DND-41 (cell line): Measurements from ENCODE around the gene COG2.

Source experiments
- ATAC-seq: fragments of 200-7000 bp; cut with Tn5 transposase; 3 replicates; pipeline ENCODE4 v1.9.1; 2021; ENCODE audit warnings: low read depth; ENCODE audit not compliant: insufficient read depth
- DNase-seq: peaks from one replicate; pipeline ENCODE4 v3.0.0-alpha.2; 2020
- H2AFZ ChIP-seq: 2 replicates; pipeline ENCODE4 v1.6.0; 2012; ENCODE audit warnings: low read depth, low read length
- H3K27ac ChIP-seq: 2 replicates; pipeline ENCODE4 v1.5.1; 2012; ENCODE audit warnings: low read length, inconsistent platforms
- H3K27me3 ChIP-seq: fragments of 200-600 bp; sonication (generic); 2 replicates; pipeline ENCODE4 v1.6.0; 2012; ENCODE audit warnings: low read length, mild to moderate bottlenecking, inconsistent platforms; ENCODE audit not compliant: insufficient read depth, poor library complexity
- H3K36me3 ChIP-seq: 2 replicates; pipeline ENCODE4 v1.5.1; 2012; ENCODE audit warnings: low read length, inconsistent platforms; ENCODE audit not compliant: insufficient read depth
- H3K4me1 ChIP-seq: 2 replicates; pipeline ENCODE4 v1.5.1; 2012; ENCODE audit warnings: mild to moderate bottlenecking, low read length; ENCODE audit not compliant: insufficient read depth
- H3K4me2 ChIP-seq: 2 replicates; pipeline ENCODE4 v1.6.0; 2012; ENCODE audit warnings: mild to moderate bottlenecking, moderate library complexity, low read length, inconsistent platforms; ENCODE audit not compliant: insufficient read depth
- H3K4me3 ChIP-seq, 2 experiments: fragments of 200-600 bp in 1 of 2; shearing (Covaris generic) in 1 of 2; 2 replicates each; pipeline ENCODE4 v1.5.1; 2012 to 2016; ENCODE audit warnings: inconsistent platforms in 2 of 2, low read length in 2 of 2, mild to moderate bottlenecking in 2 of 2, low read depth in 1 of 2, moderate library complexity in 1 of 2
- H3K79me2 ChIP-seq: 2 replicates; pipeline ENCODE4 v1.6.0; 2012; ENCODE audit warnings: low read length, inconsistent platforms; ENCODE audit not compliant: insufficient read depth
- H3K9ac ChIP-seq: 2 replicates; pipeline ENCODE4 v1.6.0; 2012; ENCODE audit warnings: low read depth, mild to moderate bottlenecking, inconsistent platforms, low read length, moderate library complexity
- H3K9me3 ChIP-seq: 2 replicates; pipeline ENCODE4 v1.5.1; 2012; ENCODE audit warnings: low read length, moderate library complexity, mild to moderate bottlenecking, inconsistent platforms; ENCODE audit not compliant: insufficient read depth, severe bottlenecking
- H4K20me1 ChIP-seq: 2 replicates; pipeline ENCODE4 v1.6.0; 2012; ENCODE audit warnings: low read length; ENCODE audit not compliant: insufficient read depth
- EZH2 ChIP-seq: IDR thresholded peaks from 3 replicates; pipeline ENCODE4 v1.6.1; 2012; ENCODE audit warnings: borderline replicate concordance, low read depth, mild to moderate bottlenecking, moderate library complexity, low read length, inconsistent platforms; ENCODE audit not compliant: severe bottlenecking
- TF ChIP-seq, protein P1 (sequence below): IDR thresholded peaks from 2 replicates; pipeline ENCODE4 v1.5.1; 2012; ENCODE audit warnings: borderline replicate concordance, low read length, moderate library complexity, mild to moderate bottlenecking; ENCODE audit not compliant: poor library complexity, severe bottlenecking; ENCODE audit errors: extremely low read depth

The COG2 gene

DNA sequence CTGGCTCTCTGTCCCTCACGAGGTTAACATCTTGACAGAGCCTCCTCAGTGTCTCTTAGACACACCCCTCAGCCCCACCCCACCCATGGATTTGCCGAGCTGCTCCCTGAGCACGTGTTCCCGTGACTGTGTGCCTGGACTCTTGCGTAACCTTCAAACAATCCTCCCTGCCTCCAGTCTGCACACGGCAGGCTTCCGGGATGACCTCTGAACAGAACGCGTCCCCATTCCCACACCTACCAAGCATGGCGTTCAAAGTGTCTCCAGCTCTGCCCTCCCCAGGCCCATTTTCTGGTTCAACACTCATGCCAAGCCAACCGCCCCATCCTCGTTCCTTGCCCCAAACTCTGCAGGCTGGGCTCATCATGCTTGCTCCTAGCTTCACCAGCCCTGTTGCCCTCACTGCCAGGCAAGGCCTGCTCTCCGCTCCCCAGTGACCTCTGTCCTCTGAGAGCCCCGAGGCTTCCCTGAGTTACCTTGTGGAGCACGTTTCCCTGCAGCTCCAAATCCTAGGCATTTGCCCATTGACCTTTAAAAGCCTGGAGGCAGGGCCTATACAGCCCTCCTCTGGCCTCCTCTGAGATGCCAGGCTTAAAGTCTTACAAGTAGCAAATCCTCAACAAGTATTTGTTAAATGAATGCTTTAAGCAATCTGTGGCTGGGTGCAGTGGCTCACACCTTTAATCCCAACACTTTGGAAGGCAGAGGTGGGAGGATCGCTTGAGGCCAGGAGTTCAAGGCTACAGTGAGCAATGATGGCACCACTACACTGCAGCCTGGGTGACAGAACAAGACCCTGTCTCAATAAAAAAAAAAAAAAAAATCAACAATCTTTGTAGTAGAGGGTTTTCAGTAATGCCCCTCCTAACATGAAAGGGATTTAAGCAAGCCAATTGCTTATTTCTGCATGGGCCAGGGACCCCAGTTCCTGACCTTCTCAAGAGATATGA, 66.6 kb downstream of the COG2 start:
- no peak overlapping the region for H3K9ac ChIP-seq
- no peaks in the 10 kb centered on the region for H3K79me2 ChIP-seq
- TF ChIP-seq, protein P1, sequence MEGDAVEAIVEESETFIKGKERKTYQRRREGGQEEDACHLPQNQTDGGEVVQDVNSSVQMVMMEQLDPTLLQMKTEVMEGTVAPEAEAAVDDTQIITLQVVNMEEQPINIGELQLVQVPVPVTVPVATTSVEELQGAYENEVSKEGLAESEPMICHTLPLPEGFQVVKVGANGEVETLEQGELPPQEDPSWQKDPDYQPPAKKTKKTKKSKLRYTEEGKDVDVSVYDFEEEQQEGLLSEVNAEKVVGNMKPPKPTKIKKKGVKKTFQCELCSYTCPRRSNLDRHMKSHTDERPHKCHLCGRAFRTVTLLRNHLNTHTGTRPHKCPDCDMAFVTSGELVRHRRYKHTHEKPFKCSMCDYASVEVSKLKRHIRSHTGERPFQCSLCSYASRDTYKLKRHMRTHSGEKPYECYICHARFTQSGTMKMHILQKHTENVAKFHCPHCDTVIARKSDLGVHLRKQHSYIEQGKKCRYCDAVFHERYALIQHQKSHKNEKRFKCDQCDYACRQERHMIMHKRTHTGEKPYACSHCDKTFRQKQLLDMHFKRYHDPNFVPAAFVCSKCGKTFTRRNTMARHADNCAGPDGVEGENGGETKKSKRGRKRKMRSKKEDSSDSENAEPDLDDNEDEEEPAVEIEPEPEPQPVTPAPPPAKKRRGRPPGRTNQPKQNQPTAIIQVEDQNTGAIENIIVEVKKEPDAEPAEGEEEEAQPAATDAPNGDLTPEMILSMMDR = no peak
- no peak for TF ChIP-seq EZH2
- no peak overlapping the region for H3K27ac ChIP-seq
- no peaks in the 10 kb centered on the region for H3K4me1 ChIP-seq
- ATAC-seq = no peak
- DNase-seq = no peak
- no peak overlapping the region for H2AFZ ChIP-seq
- no peaks in the 10 kb centered on the region for H3K9me3 ChIP-seq
- no peaks in the 10 kb centered on the region for H3K36me3 ChIP-seq
- H3K4me3 ChIP-seq = no peak overlapping the region
- H3K27me3 ChIP-seq = no peaks in the 10 kb centered on the region
- no peaks in the 10 kb centered on the region for H4K20me1 ChIP-seq
- H3K4me2 ChIP-seq = no peak overlapping the region

DNA sequence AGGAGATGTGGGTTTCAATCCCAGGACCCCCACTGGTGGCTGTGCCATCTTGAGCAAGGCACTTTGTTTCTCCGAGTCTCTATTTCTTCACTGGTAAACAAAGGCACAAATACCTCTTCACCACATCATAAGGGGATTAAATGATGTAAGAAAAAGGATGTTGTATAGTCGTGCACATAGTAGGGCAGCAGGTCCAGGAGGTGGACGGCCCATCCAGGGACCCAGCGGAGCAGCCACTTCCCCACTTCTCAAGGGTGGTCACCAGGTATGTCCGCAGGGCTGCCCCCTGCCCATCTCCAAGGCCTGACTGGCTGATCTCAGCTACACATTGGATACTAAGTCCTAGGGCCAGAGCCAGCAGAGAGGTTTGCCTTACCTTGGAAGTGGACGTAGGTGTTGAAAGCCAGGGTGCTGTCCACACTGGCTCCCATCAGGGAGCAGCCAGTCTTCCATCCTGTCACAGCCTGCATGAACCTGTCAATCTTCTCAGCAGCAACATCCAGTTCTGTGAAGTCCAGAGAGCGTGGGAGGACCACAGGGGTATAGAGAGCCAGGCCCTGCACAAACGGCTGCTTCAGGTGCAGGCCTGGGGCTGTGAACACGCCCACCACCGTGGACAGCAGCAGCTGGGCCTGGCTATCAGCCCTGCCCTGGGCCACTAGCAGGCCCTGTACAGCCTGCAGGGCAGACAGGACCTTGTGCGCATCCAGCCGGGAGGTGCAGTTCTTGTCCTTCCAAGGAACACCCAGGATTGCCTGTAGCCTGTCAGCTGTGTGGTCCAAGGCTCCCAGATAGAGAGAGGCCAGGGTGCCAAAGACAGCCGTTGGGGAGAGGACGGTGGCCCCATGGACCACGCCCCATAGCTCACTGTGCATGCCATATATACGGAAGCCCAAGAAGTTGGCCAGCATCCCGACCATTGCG, 67.6 kb downstream of the COG2 start:
- no peaks in the 10 kb centered on the region for H3K79me2 ChIP-seq
- no peaks in the 10 kb centered on the region for H3K36me3 ChIP-seq
- ATAC-seq (no peak), DNase-seq (no peak)
- H3K4me1 ChIP-seq = no peaks in the 10 kb centered on the region
- H3K27ac ChIP-seq = no peak overlapping the region
- no peaks in the 10 kb centered on the region for H3K9me3 ChIP-seq
- no peaks in the 10 kb centered on the region for H4K20me1 ChIP-seq
- H2AFZ ChIP-seq = no peak overlapping the region
- H3K4me2 ChIP-seq = no peak overlapping the region
- H3K9ac ChIP-seq = no peak overlapping the region
- no peak overlapping the region for H3K4me3 ChIP-seq
- H3K27me3 ChIP-seq = no peaks in the 10 kb centered on the region
- TF ChIP-seq, protein P1 = no peak
- TF ChIP-seq EZH2 = no peak

DNA sequence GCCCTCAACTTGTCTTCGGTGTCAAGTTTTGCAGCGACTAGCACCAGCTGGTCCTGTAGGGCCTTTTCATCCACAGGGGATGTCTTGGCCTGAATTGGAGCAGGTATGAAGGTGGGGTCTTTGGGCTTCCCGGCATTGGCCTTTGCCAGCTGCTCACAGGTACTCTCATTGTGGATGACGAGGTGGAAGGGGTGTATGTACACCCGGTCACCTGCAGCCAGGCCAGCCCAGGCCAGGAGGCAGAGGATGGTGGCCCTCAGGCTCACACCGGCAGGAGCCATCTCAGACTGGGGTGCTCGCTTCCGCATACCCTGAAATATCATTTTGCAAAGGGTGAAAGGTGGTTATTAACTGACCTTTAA, 68.2 kb downstream of the COG2 start:
- no peak overlapping the region for H3K27ac ChIP-seq
- no peak overlapping the region for H3K4me2 ChIP-seq
- H3K27me3 ChIP-seq = no peaks in the 10 kb centered on the region
- H3K9ac ChIP-seq = no peak overlapping the region
- no peaks in the 10 kb centered on the region for H3K36me3 ChIP-seq
- no peaks in the 10 kb centered on the region for H4K20me1 ChIP-seq
- H3K79me2 ChIP-seq = no peaks in the 10 kb centered on the region
- DNase-seq = no peak
- H2AFZ ChIP-seq = no peak overlapping the region
- TF ChIP-seq, protein P1 = no peak
- no peak for TF ChIP-seq EZH2
- ATAC-seq = no peak
- H3K4me3 ChIP-seq = no peak overlapping the region
- H3K4me1 ChIP-seq = no peaks in the 10 kb centered on the region
- no peaks in the 10 kb centered on the region for H3K9me3 ChIP-seq
